AG10803 (cell line): ENCODE results near the gene KLHL25.
"Not testable (repeated sequence)": the region's sequence is repeated elsewhere in the genome, so short reads cannot be mapped to it uniquely, and the experiment has no call there.

Source experiments
- DNase-seq: peaks from one replicate; pipeline ENCODE4 v3.0.0; 2010; ENCODE audit warnings: low read depth
- H3K4me3 ChIP-seq: 2 replicates; pipeline ENCODE4 v1.5.1; 2011; ENCODE audit warnings: mild to moderate bottlenecking, low read length, control low read depth
- CTCF ChIP-seq: conservative IDR thresholded peaks from 2 replicates; pipeline ENCODE4 v1.5.1; 2011; ENCODE audit warnings: mild to moderate bottlenecking, low read length, control low read depth, inconsistent platforms

Gene KLHL25

GRCh38 chr15:85834651-85835050 lies 39.9 kb upstream of the KLHL25 start:
- H3K4me3 ChIP-seq = no peak overlapping the region
- TF ChIP-seq CTCF = no peak
- no peak for DNase-seq

GRCh38 chr15:85832394-85832793 lies 37.7 kb upstream of the KLHL25 start:
- DNase-seq = no peak
- no peak for TF ChIP-seq CTCF
- no peak overlapping the region for H3K4me3 ChIP-seq

- TF ChIP-seq CTCF = peak; percentile 85
- no peak overlapping the region for H3K4me3 ChIP-seq
- peak; percentile 57 for DNase-seq
Observed at GRCh38 chr15:85831415-85832113, 36.8 kb upstream of the KLHL25 start.

GRCh38 chr15:85829754-85830153 lies 35.0 kb upstream of the KLHL25 start:
- DNase-seq, H3K4me3 ChIP-seq: not testable (repeated sequence)

GRCh38 chr15:85828874-85829273 lies 34.1 kb upstream of the KLHL25 start:
- TF ChIP-seq CTCF = no peak
- DNase-seq = no peak
- H3K4me3 ChIP-seq = no peak overlapping the region

- DNase-seq = no peak
- H3K4me3 ChIP-seq = no peak overlapping the region
- no peak for TF ChIP-seq CTCF
Observed at GRCh38 chr15:85828126-85828525, 33.4 kb upstream of the KLHL25 start.

- H3K4me3 ChIP-seq = no peak overlapping the region
- peak; percentile 18 for DNase-seq
- TF ChIP-seq CTCF = no peak
Observed at GRCh38 chr15:85826756-85827515, 32.2 kb upstream of the KLHL25 start.
